GM19372 (cell line): ENCODE results near the gene GSC2.
"Not testable (repeated sequence)": the region's sequence is repeated elsewhere in the genome, so short reads cannot be mapped to it uniquely, and the experiment has no call there.

Experiments used
- ATAC-seq: cut with Tn5 transposase; IDR thresholded peaks from one replicate; pipeline ENCODE4 v1.9.1; 2021; ENCODE audit warnings: mild to moderate bottlenecking, low read depth, moderate library complexity; ENCODE audit not compliant: unreplicated experiment

The GSC2 gene

GRCh38 chr22:19164425-19164824 is 14.3 kb upstream of the GSC2 start:
- ATAC-seq = no peak

GRCh38 chr22:19158649-19159048 is 8.6 kb upstream of the GSC2 start:
- not testable (repeated sequence) for ATAC-seq

- not testable (repeated sequence) for ATAC-seq
These were observed 6.0 kb upstream of the GSC2 start for GRCh38 chr22:19156109-19156508.

GRCh38 chr22:19152942-19153883 is 3.1 kb upstream of the GSC2 start:
- ATAC-seq = no peak

GRCh38 chr22:19151329-19152191 is 1.5 kb upstream of the GSC2 start:
- ATAC-seq = no peak

GRCh38 chr22:19150482-19151328 is 613 bp upstream of the GSC2 start:
- ATAC-seq = no peak

- no peak for ATAC-seq
These were observed 827 bp downstream of the GSC2 start for GRCh38 chr22:19149047-19149883.

GRCh38 chr22:19148417-19149046 is 1.6 kb downstream of the GSC2 start:
- no peak for ATAC-seq

- ATAC-seq = no peak
These were observed 2.8 kb downstream of the GSC2 start for GRCh38 chr22:19147195-19147780.

- ATAC-seq = no peak
These were observed 3.7 kb downstream of the GSC2 start for GRCh38 chr22:19146215-19146968.

GRCh38 chr22:19143967-19144400 is 6.1 kb downstream of the GSC2 start:
- ATAC-seq = no peak

GRCh38 chr22:19143212-19143611 is 6.9 kb downstream of the GSC2 start:
- no peak for ATAC-seq

- no peak for ATAC-seq
These were observed 7.7 kb downstream of the GSC2 start for GRCh38 chr22:19142394-19142793.

- no peak for ATAC-seq
These were observed 10.1 kb downstream of the GSC2 start for GRCh38 chr22:19139974-19140373.

- no peak for ATAC-seq
These were observed 11.1 kb downstream of the GSC2 start for GRCh38 chr22:19139001-19139356.

- no peak for ATAC-seq
These were observed 11.7 kb downstream of the GSC2 start for GRCh38 chr22:19138217-19139000.
